Measurements from ENCODE around the gene PHEX.

PHEX gene

DNA sequence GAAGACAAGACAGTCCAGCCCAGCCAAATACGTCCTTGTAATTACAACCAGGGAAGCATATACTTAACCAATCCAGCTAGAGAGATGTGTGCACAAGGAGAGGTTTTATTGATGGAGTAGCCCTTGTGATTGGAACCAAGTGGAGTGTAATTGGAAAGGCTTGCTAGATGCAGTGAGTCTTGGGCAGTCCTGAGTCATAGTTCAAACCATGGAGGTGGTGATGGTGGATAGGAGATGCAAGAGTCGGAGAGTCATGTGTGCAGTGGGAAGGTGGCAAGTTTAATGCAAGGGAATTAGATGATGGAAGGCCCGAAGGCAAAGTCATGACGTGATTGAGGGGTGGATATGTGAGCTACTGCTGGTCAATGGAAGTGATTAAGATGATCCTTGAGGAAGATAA lies 63.7 kb downstream of the PHEX start:
- Histone ChIP-seq H4K20me1 (ENCODE audit: control insufficient read depth, insufficient read depth, low read depth, low read length) (no peaks in the 10 kb centered on the region), H3K9me2 (replicated peaks; ENCODE audit: control insufficient read depth, low read length) (no peaks in the 10 kb centered on the region), H3K36me3 (ENCODE audit: control insufficient read depth, low read length) (no peaks in the 10 kb centered on the region), H3K27me3 (ENCODE audit: control insufficient read depth, low read length) (no peaks in the 10 kb centered on the region), H3K79me2 (ENCODE audit: control insufficient read depth, low read length) (no peaks in the 10 kb centered on the region), H3K4me1 (ENCODE audit: control insufficient read depth, low read length) (no peaks in the 10 kb centered on the region), H3K4me3 (ENCODE audit: low read length) (no peak overlapping the region), H3F3A (ENCODE audit: control insufficient read depth, insufficient read depth) (no peaks in the 10 kb centered on the region), H3K27ac (ENCODE audit: low read depth, low read length) (no peak overlapping the region), H3K9me3 (ENCODE audit: control insufficient read depth, insufficient read depth, low read length) (no peaks in the 10 kb centered on the region), H3K4me2 (ENCODE audit: low read length) (no peak overlapping the region)
- TF ChIP-seq, protein P1, sequence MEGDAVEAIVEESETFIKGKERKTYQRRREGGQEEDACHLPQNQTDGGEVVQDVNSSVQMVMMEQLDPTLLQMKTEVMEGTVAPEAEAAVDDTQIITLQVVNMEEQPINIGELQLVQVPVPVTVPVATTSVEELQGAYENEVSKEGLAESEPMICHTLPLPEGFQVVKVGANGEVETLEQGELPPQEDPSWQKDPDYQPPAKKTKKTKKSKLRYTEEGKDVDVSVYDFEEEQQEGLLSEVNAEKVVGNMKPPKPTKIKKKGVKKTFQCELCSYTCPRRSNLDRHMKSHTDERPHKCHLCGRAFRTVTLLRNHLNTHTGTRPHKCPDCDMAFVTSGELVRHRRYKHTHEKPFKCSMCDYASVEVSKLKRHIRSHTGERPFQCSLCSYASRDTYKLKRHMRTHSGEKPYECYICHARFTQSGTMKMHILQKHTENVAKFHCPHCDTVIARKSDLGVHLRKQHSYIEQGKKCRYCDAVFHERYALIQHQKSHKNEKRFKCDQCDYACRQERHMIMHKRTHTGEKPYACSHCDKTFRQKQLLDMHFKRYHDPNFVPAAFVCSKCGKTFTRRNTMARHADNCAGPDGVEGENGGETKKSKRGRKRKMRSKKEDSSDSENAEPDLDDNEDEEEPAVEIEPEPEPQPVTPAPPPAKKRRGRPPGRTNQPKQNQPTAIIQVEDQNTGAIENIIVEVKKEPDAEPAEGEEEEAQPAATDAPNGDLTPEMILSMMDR (IDR thresholded peaks at IDR 0.05; ENCODE audit: low read depth, low read length, poor library complexity, severe bottlenecking) = no peak
- no peak for TF ChIP-seq EZH2phosphoT487 (IDR thresholded peaks at IDR 0.05; ENCODE audit: borderline replicate concordance, low read length)

DNA sequence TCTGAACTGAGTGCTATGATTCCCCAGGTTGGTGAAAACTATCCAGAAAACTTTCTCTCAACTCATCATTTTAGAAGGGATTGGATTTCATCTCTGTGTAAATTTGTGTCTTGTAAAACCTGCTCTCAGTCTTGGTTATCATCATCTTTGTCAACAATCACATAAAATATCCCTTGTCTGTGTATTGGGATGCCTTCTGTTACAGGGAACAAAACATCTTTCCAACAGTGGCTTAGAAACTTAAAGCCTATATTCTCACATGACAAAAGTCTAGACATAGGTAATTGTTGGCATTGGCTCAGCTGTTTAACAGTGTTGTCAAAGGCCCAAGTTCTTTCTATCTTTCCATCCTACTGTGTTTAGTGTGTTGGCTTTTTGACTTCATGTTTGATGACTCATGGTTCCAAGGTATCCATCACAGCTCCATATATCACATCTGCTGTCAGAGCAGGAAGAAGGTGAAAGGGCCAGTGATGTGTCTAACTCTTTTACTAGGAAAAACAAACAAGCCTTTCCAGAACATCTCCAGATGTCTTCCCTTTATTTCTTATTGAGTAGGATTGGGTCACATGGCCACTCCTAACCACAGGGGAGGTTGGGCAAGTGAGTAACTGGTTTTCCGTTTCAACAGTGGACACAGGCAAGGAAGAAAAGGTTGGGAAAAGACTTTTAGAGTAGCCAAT lies 65.0 kb downstream of the PHEX start:
- H4K20me1 ChIP-seq (ENCODE audit: control insufficient read depth, insufficient read depth, low read depth, low read length) = no peaks in the 10 kb centered on the region
- no peaks in the 10 kb centered on the region for H3K4me1 ChIP-seq (ENCODE audit: control insufficient read depth, low read length)
- H3F3A ChIP-seq (ENCODE audit: control insufficient read depth, insufficient read depth) = no peaks in the 10 kb centered on the region
- H3K27me3 ChIP-seq (ENCODE audit: control insufficient read depth, low read length) = no peaks in the 10 kb centered on the region
- H3K79me2 ChIP-seq (ENCODE audit: control insufficient read depth, low read length) = no peaks in the 10 kb centered on the region
- no peaks in the 10 kb centered on the region for H3K9me3 ChIP-seq (ENCODE audit: control insufficient read depth, insufficient read depth, low read length)
- H3K9me2 ChIP-seq (replicated peaks; ENCODE audit: control insufficient read depth, low read length) = no peaks in the 10 kb centered on the region
- H3K36me3 ChIP-seq (ENCODE audit: control insufficient read depth, low read length) = no peaks in the 10 kb centered on the region
- no peak overlapping the region for H3K4me3 ChIP-seq (ENCODE audit: low read length)
- no peak overlapping the region for H3K4me2 ChIP-seq (ENCODE audit: low read length)
- TF ChIP-seq, protein P1 (IDR thresholded peaks at IDR 0.05; ENCODE audit: low read depth, low read length, poor library complexity, severe bottlenecking) = no peak
- no peak for TF ChIP-seq EZH2phosphoT487 (IDR thresholded peaks at IDR 0.05; ENCODE audit: borderline replicate concordance, low read length)
- H3K27ac ChIP-seq (ENCODE audit: low read depth, low read length) = no peak overlapping the region

DNA sequence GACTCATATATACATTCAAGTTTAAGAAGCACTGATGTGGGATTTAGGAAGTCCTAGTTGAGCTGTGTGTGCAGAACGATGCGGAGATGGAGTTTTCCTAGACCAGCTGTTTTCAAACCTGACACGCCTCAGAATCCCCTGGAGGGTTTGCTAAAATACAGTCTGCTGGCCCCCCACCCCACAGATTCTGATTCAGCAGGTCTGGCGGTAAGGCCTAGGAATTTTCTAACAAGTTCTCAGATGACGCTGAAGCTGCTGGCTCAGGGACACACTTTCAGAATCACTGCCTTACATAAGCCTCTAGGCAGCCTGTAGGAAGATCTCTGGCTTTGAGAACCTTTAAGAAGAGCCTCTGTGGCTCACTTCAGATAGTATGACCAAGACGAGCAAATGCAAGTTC lies 73.1 kb downstream of the PHEX start:
- Histone ChIP-seq H3K4me1 (ENCODE audit: control insufficient read depth, low read length) (no peaks in the 10 kb centered on the region), H3K4me2 (ENCODE audit: low read length) (no peak overlapping the region), H3K4me3 (ENCODE audit: low read length) (no peak overlapping the region), H3K9me2 (replicated peaks; ENCODE audit: control insufficient read depth, low read length) (no peaks in the 10 kb centered on the region), H3K27me3 (ENCODE audit: control insufficient read depth, low read length) (no peaks in the 10 kb centered on the region), H3K79me2 (ENCODE audit: control insufficient read depth, low read length) (no peaks in the 10 kb centered on the region), H3K27ac (ENCODE audit: low read depth, low read length) (no peak overlapping the region), H3K36me3 (ENCODE audit: control insufficient read depth, low read length) (no peaks in the 10 kb centered on the region), H3F3A (ENCODE audit: control insufficient read depth, insufficient read depth) (no peaks in the 10 kb centered on the region), H3K9me3 (ENCODE audit: control insufficient read depth, insufficient read depth, low read length) (no peaks in the 10 kb centered on the region), H4K20me1 (ENCODE audit: control insufficient read depth, insufficient read depth, low read depth, low read length) (no peaks in the 10 kb centered on the region)
- TF ChIP-seq EZH2phosphoT487 (IDR thresholded peaks at IDR 0.05; ENCODE audit: borderline replicate concordance, low read length) = no peak

DNA sequence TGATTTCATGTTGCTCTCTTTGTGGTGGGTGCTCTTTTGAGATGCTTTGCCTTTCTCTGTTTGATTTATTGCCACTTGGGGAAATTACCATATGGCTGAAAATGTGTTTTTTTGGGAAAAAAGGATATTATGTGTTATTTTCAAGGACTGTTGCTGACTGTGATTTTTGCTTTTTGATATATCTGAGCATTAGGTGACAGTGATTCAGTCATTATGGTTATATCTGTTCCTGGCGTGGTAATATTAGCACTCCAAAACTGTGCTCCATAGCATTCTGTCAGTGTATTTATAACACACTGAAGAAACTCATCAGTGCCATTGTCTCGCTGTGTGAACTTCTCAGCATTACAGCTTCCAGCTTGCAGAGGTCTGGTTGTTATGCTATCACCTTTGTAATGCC lies 73.8 kb downstream of the PHEX start:
- H3K9me3 ChIP-seq (ENCODE audit: control insufficient read depth, insufficient read depth, low read length) = no peaks in the 10 kb centered on the region
- H3F3A ChIP-seq (ENCODE audit: control insufficient read depth, insufficient read depth) = no peaks in the 10 kb centered on the region
- no peak overlapping the region for H3K4me3 ChIP-seq (ENCODE audit: low read length)
- no peaks in the 10 kb centered on the region for H4K20me1 ChIP-seq (ENCODE audit: control insufficient read depth, insufficient read depth, low read depth, low read length)
- H3K36me3 ChIP-seq (ENCODE audit: control insufficient read depth, low read length) = no peaks in the 10 kb centered on the region
- no peaks in the 10 kb centered on the region for H3K9me2 ChIP-seq (replicated peaks; ENCODE audit: control insufficient read depth, low read length)
- H3K79me2 ChIP-seq (ENCODE audit: control insufficient read depth, low read length) = no peaks in the 10 kb centered on the region
- no peak overlapping the region for H3K27ac ChIP-seq (ENCODE audit: low read depth, low read length)
- no peaks in the 10 kb centered on the region for H3K4me1 ChIP-seq (ENCODE audit: control insufficient read depth, low read length)
- no peaks in the 10 kb centered on the region for H3K27me3 ChIP-seq (ENCODE audit: control insufficient read depth, low read length)
- no peak overlapping the region for H3K4me2 ChIP-seq (ENCODE audit: low read length)
- no peak for TF ChIP-seq EZH2phosphoT487 (IDR thresholded peaks at IDR 0.05; ENCODE audit: borderline replicate concordance, low read length)
- TF ChIP-seq, protein P1 (IDR thresholded peaks at IDR 0.05; ENCODE audit: low read depth, low read length, poor library complexity, severe bottlenecking) = no peak
